Calu3 (cell line): ENCODE data around the gene ARSG. TPM values are rescaled to one million over a fixed set of nuclear protein-coding genes. Genes with fewer than 3 reads are reported as not detected.
"Not testable (repeated sequence)": the region's sequence is repeated elsewhere in the genome, so short reads cannot be mapped to it uniquely, and the experiment has no call there.

ENCODE experiments used
- BruUV-seq: library from RNA; stranded (reverse); fragments of 400-500 nt; replicated peaks from 2 replicates; lab custom pipeline; 2021; lab: Mats Ljungman, UMichigan
- CTCF ChIA-PET: fragments of 300-600 bp; sonication (Branson Sonifier 250); formaldehyde crosslinking; loops from one replicate; lab custom pipeline; 2022; ENCODE audit warnings: antibody characterized with exemption; lab: Charles Lee
- DNase-seq: peaks from one replicate; pipeline ENCODE4 v3.0.0; 2022
- H3K27ac Mint-ChIP-seq: one replicate; pipeline ENCODE4 v1.8.0; 2022; ENCODE audit warnings: mixed read lengths; ENCODE audit not compliant: unreplicated experiment
- H3K27me3 Mint-ChIP-seq: one replicate; pipeline ENCODE4 v1.8.0; 2022; ENCODE audit warnings: mixed read lengths; ENCODE audit not compliant: unreplicated experiment
- H3K36me3 Mint-ChIP-seq: one replicate; pipeline ENCODE4 v1.8.0; 2022; ENCODE audit warnings: mild to moderate bottlenecking, moderate library complexity, mixed read lengths; ENCODE audit not compliant: insufficient read depth, unreplicated experiment
- H3K4me1 Mint-ChIP-seq: one replicate; pipeline ENCODE4 v1.8.0; 2022; ENCODE audit warnings: mild to moderate bottlenecking, low read depth, mixed read lengths; ENCODE audit not compliant: unreplicated experiment
- H3K4me3 Mint-ChIP-seq: one replicate; pipeline ENCODE4 v1.8.0; 2022; ENCODE audit warnings: mild to moderate bottlenecking, low read depth, moderate library complexity, mixed read lengths; ENCODE audit not compliant: unreplicated experiment
- H3K9me3 Mint-ChIP-seq: one replicate; pipeline ENCODE4 v1.8.0; 2022; ENCODE audit warnings: low read depth, mixed read lengths; ENCODE audit not compliant: unreplicated experiment
- CTCF ChIP-seq: fragments of 200-600 bp; IDR thresholded peaks from one replicate; pipeline ENCODE4 v1.8.0; 2022; ENCODE audit warnings: antibody characterized with exemption; ENCODE audit not compliant: unreplicated experiment
- intact Hi-C: fragments of 100-400 bp; cut with micrococcal nuclease; formaldehyde crosslinking; loops from one replicate; pipeline ENCODE4 v1.10.0; 2022; ENCODE audit not compliant: unreplicated experiment
- total RNA-seq: library from RNA; stranded (reverse); gene quantifications from 2 replicates; pipeline ENCODE4 v1.2.3, GENCODE V29; 2022

Gene ARSG
- total RNA-seq, 1 experiment from 2014 or later: 1.4 TPM

- no peaks in the 10 kb centered on the region for H3K9me3 Mint-ChIP-seq
- no peak for DNase-seq
- H3K4me1 Mint-ChIP-seq: no peaks in the 10 kb centered on the region
- CTCF ChIA-PET: no interaction called here
- no peak overlapping the region for H3K4me3 Mint-ChIP-seq
- H3K36me3 Mint-ChIP-seq: no peaks in the 10 kb centered on the region
- no peak overlapping the region for H3K27ac Mint-ChIP-seq
- no TSS peak for BruUV-seq
- no peaks in the 10 kb centered on the region for H3K27me3 Mint-ChIP-seq
- TF ChIP-seq CTCF: no peak
- intact Hi-C loops: no loop called here
Observed at GRCh38 chr17:68277807-68278206, 13.5 kb upstream of the ARSG start.

DNA sequence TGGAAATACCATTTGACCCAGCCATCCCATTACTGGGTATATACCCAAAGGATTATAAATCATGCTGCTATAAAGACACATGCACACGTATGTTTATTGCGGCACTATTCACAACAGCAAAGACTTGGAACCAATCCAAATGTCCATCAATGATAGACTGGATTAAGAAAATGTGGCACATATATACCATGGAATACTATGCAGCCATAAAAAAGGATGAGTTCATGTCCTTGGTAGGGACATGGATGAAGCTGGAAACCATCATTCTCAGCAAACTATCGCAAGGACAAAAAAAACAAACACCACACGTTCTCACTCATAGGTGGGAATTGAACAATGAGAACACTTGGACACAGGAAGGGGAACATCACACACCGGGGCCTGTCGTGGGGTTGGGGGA is 9.3 kb upstream of the ARSG start:
- BruUV-seq, DNase-seq, H3K27me3 Mint-ChIP-seq, H3K27ac Mint-ChIP-seq, H3K36me3 Mint-ChIP-seq, H3K9me3 Mint-ChIP-seq, H3K4me3 Mint-ChIP-seq, intact Hi-C loops, H3K4me1 Mint-ChIP-seq: not testable (repeated sequence)
- CTCF ChIA-PET: interaction anchor here (0.7 kb wide), 2 partner anchors 312 to 477 kb away, joined by 4 read pairs; no protein-coding TSS in a partner anchor

DNA sequence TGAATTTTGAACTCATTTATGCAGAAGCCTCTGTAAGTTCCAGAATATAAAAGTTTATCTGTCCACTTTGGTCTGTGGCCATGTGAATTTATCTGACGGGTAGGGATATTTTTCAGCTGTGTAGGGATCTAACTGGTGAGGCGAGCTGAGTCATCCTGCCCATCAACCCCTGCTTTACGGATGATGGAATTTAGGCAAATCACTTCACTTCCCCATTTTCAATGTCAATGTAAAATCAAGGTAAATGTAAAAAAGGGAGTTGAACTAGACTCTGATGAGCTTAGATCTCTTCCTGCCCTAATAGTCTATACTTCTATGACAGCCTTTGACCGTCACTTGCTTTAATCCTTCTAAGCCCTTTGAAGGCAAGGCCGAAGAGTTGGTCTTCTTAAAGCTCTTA is 2.9 kb upstream of the ARSG start:
- no peak overlapping the region for H3K4me3 Mint-ChIP-seq

GRCh38 chr17:68288804-68289203 is 2.5 kb upstream of the ARSG start:
- Mint-ChIP-seq H3K27me3 (peaks cover 66% of the 10 kb centered on the region), H3K4me1 (peaks cover 8% of the 10 kb centered on the region), H3K27ac (no peak overlapping the region), H3K4me3 (no peak overlapping the region), H3K9me3 (no peaks in the 10 kb centered on the region), H3K36me3 (peaks cover 19% of the 10 kb centered on the region)
- intact Hi-C loops: no loop called here
- TF ChIP-seq CTCF: no peak
- no peak for DNase-seq
- BruUV-seq: no TSS peak
- CTCF ChIA-PET: interaction anchor here (1.1 kb wide), 1 partner anchor 110 kb away, joined by 4 read pairs; no protein-coding TSS in a partner anchor

More for the DNA sequence above, 2.9 kb upstream of the ARSG start:
- no peaks in the 10 kb centered on the region for H3K9me3 Mint-ChIP-seq
- no peak for TF ChIP-seq CTCF
- intact Hi-C loops: no loop called here
- no TSS peak for BruUV-seq
- peaks cover 66% of the 10 kb centered on the region for H3K27me3 Mint-ChIP-seq
- peaks cover 8% of the 10 kb centered on the region for H3K4me1 Mint-ChIP-seq
- H3K36me3 Mint-ChIP-seq: peaks cover 19% of the 10 kb centered on the region
- no peak for DNase-seq
- no peak overlapping the region for H3K27ac Mint-ChIP-seq
- CTCF ChIA-PET: interaction anchor here (0.5 to 1.1 kb wide), 2 partner anchors 110 to 178 kb away, joined by 3 to 4 read pairs; no protein-coding TSS in a partner anchor

- CTCF ChIA-PET: no interaction called here
Observed at GRCh38 chr17:68289473-68289872, 1.8 kb upstream of the ARSG start.

More at GRCh38 chr17:68289473-68289872, 1.8 kb upstream of the ARSG start:
- DNase-seq: no peak
- Mint-ChIP-seq H3K4me3 (no peak overlapping the region), H3K27me3 (peaks cover 66% of the 10 kb centered on the region), H3K27ac (no peak overlapping the region), H3K9me3 (no peaks in the 10 kb centered on the region), H3K36me3 (peaks cover 19% of the 10 kb centered on the region), H3K4me1 (peaks cover 8% of the 10 kb centered on the region)
- intact Hi-C loops: no loop called here
- no TSS peak for BruUV-seq
- no peak for TF ChIP-seq CTCF
